Activated CD4-positive, CD25-positive, alpha-beta regulatory T cell treated with anti-CD3 and anti-CD28 coated beads, Interleukin-2, amount 50 U/mL, for 72 hours (primary cell): Measurements from ENCODE around the gene PTPRZ1.

ENCODE experiments used
- DNase-seq: peaks from one replicate; pipeline ENCODE4 v3.0.0; 2021

PTPRZ1 gene

DNA sequence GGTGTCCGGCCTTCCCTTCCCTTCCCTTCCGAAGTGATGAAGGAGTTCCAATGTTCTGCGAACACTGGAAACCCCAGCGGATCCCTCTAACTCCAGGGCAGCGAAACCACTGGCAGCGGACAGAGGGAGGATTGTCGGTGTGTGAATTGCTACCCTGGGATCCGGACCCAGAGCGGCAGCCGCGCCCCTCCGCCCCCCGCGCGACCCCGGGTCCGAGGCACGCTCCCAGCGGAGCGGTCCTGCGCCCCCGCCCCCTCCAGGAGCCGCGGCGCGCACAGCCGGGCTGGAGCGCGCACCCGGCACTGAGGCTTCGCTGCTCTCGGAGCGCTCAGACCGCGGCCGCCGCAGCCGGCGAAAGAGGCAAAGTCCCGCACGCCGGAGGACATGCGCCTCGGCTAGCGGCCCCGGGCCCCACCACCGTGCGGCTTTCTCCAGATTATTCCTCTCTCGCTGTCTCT is at the start of gene PTPRZ1:
PTPRZ1 (plus strand) TSS at position 331 of the 458 bp plus-strand sequence. CDS start 339 bp downstream, outside the sequence.
- no peak for DNase-seq

DNA sequence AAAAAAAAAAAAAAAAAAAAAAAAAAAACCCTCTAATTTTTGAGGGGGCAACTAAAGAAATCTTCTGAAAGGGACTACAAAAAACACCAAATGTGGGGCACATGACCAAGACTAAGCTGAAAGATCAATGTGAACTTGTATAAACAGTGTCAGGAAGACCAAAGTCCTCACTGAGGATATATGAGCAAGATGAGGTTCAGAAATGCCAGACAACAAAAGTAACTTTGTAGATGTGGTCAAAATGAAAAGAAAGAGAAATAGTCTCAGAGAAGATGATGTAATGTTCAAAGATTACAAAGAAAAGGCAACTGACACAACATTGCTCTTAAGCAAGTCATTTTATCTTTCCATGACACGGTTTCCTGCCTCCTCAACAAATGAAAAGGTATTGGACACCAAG is 48.7 kb upstream of the PTPRZ1 start:
- no peak for DNase-seq

DNA sequence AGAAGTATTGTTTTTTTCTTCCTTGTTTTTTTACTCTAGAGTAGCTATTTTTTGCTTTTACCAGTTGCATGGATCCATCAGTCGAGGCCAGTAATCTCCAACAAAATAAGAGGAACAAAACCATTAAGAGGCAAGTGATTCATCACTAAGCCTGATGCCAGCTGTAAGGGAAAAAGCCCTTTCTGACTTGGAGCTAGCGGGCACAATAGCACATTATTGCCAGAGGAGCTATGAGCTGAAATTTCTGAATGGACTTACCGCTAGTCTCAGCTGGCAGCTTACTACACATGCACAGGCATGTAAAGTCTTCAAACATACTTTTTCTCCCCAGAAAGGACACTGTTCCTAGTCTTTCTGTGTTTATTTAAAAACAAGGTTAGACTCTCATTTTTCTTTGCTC is 41.6 kb upstream of the PTPRZ1 start:
- DNase-seq: no peak

DNA sequence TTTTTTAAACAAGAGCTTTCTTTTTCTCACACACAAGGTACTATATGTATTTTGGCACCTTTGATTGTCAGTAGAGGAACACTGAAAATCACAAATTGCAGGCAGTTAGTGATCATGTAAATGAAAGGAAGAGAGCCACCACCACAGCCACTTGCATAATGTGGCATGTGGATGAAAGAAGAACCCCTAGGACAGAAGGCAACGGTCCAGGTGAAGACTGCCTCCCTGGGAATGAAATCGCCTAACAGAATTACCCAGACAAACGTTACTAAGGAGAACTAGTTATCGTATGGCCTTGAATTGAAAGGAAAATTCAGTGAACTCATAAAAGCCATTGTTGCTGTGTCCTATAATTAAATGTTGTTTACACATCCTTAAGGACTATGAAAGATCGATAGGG is 41.2 kb upstream of the PTPRZ1 start:
- no peak for DNase-seq

DNA sequence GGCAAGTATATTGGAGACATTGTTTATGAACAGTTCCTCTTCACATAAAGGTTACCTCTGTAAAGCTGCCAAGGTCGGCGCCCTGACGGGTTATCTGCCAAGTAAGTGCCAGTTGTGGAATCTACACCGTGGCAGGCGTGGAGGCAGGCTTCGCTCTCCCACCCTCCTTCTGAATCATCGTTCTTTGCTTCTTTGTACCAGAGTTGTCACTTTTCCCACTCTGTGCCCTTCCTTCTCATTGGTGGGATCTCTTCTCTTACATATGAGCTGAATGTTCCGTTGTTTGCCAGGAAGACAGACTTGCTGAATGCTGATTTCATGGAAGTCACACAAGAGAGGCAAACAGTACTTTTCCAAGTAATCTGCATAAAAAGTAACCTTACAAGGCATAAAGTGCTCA is 40.6 kb upstream of the PTPRZ1 start:
- no peak for DNase-seq

DNA sequence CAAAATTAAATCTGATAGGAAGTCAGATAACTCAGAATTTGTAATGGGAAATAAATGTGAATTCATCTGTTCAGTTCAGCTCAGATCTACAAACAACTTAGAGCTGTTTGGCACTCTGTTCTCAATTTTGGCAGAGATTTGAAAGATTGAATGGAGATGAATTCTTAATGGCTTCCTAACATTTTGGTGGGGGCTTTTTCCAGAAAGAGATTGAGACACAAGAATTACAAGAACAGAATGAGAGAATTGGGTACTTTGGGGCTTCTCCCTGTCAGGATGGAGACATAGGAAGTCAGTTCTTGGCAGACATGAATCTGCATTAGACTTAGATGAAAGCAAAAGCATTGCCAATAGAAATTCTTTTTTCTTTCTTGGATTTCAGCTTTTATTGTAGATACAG is 39.0 kb upstream of the PTPRZ1 start:
- no peak for DNase-seq

DNA sequence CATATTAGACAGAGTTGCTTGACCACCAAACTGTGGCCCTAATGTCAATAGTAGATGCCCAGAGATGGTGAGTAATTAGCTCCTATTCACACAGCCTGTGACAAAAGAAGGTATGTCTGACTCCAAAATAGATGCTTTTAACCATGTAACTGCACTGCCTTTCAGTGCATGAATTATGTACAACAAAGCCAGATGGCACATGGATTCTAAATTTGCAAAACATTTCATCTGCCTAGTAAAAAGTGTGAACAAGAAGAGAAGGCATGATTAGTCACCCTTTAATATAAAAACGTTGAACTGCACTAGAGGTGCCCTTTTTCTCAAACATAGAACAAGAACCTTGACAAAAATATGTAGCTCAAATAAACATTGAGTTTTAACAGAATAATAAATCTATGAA is 35.5 kb upstream of the PTPRZ1 start:
- DNase-seq: no peak

DNA sequence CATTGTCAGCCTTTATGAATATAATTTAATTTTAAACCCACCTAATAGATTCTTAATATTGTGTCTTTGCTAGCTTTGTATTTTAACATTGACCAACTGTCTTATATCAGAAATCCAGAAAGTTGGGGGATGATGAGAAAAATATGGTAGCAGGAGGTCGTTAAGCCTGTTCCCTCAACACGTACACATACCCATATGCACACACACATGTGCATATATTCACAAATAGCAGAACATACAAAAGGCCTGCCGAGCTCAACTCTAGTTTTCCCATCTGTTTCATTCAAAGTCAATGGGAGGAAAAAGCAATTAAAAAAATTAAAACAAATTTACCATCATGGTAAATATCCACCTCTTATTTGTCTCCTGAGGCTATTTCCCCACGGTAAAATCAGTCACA is 25.9 kb upstream of the PTPRZ1 start:
- no peak for DNase-seq

DNA sequence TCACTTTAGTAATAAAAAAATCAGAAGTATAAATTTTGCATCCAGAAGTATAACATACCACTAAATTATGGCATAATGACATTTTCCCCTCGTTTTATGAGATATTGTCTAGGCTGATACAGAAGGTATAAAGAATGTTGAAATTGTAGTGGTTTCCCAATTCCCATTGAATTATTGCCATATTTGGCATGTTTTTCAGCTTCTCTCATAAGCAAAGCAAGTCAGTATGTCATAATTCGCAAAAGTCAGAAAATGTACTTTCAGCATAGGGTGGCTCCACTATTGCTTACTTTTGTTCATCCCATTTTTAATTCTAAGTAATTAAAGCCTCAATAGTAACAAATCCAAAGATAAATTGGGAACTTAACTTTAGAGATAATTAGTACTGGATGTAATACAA is 19.7 kb upstream of the PTPRZ1 start:
- no peak for DNase-seq

DNA sequence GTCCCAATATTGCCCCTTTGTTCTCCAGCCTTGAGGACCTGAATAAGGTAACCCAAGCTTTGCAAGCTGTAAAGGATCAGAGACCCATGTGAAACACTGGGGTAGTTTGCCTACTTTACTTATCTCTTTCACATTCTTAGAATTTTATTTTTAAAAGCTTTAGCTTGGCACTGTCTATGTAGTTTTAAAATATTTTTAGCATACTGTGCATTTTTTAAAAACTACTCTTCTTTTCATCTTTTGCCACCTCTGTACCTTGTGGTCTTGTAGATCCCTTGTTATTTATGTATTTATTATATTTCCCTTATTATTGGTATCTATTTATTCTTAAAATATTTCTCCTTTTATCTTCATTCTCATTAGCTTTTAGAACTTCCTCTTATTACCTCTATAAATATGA is 12.0 kb upstream of the PTPRZ1 start:
- DNase-seq: no peak

DNA sequence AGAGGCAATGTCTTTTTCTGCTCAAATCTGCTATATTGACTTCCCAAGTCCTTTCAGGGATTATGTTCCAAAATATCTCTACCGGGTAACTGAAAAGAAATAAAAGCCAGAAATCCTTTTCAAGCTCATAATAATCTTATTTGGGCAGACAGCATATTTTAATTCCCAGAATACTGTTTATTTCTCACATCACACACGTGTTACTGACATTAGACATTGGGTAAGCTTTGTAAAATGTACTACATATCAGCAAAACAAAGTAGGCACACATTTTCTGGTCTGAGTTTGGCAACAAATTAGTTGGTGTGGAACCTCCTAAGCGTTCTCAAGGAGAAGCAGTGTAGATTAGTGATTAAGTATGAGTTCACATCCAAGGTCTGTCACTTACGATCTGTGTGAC is 10.4 kb upstream of the PTPRZ1 start:
- no peak for DNase-seq

DNA sequence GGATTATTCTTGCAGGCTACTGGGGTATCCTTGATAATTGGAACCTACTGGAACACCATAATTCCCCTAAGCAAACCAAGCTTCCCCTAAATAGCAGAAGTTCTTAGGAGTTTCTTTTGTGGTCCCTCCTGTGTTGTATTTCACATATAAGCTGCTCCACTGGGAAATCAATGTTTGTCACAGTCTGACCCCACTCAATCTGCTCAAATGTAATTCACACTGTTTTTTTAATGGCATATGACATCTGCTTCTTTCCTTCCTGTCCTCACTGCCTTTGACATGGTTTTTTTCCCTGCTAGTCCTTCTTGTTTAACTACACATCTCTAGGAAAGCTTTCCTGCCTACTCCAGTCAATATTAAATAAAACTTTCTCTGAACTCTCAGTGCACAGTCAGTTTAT is 1.8 kb upstream of the PTPRZ1 start:
- no peak for DNase-seq

DNA sequence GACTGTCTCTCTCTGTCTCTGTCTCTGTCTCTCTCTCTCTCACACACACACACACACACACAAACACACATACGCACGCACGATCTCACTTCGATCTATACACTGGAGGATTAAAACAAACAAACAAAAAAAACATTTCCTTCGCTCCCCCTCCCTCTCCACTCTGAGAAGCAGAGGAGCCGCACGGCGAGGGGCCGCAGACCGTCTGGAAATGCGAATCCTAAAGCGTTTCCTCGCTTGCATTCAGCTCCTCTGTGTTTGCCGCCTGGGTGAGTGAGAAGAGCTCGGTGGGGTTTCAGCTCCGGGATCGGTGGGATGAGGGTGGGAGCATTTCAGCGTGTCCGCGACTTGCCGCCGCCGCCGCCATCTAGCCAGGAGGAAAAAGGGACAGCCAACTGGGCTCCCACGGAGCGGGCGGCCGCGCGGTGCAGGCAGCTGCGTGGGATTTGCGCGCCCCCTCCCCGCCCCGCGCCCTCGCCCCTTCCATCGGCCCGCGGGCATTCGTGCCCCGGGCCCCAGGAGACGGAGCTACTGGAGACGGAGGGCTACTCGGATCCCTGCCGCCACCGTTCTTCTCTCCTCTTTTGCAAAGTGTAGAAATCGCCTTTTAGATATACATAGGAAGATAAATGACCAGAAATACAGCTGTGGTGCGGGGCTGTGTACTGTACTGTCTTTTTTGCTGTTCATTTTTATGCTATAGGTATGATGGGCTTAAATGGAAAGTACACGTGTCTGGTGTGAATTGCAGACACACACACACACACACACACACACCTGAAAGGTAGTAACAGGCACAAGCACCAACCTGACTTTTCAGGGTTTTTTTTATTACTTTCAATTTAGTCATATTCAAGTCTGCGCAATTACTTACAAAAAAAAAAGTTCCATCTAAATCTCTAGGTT is 581 bp downstream of the PTPRZ1 start:
- DNase-seq: no peak

DNA sequence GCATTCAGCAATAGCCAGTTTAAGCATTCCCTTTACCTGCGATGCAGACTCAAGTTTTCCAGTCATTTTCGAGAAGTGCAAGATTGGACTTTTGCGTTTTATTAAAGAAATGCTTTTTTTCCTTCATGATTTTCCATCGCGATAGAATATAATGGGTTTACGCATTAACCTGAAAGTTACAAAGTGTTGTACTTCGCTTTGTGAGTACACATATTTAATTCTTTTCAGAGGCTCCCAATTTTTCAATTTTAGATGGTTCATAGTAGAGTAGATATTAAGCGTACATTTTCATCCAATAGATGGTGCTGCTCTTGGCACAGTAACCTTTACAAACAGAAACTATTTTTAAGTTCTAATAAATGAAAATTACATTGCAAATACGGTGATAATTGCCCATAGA is 1.3 kb downstream of the PTPRZ1 start:
- no peak for DNase-seq

DNA sequence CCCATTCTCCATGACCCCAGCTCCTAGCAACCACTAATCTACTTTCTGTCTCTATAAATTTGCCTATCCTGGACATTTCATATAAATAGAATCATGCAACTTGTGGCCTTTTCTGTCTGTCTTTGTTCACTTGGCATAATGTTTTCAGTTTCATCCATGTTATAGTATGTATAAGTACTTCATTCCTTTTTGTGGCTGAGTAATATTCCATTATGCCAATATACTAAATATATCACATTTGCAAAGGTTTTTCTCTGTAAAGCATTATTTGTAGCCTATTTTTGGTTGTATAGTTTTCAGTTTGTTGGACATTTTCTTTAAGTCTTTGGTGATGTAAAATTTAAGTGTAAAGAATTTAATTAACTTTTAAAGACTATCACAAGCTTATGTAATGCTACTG is 2.2 kb downstream of the PTPRZ1 start:
- DNase-seq: no peak

DNA sequence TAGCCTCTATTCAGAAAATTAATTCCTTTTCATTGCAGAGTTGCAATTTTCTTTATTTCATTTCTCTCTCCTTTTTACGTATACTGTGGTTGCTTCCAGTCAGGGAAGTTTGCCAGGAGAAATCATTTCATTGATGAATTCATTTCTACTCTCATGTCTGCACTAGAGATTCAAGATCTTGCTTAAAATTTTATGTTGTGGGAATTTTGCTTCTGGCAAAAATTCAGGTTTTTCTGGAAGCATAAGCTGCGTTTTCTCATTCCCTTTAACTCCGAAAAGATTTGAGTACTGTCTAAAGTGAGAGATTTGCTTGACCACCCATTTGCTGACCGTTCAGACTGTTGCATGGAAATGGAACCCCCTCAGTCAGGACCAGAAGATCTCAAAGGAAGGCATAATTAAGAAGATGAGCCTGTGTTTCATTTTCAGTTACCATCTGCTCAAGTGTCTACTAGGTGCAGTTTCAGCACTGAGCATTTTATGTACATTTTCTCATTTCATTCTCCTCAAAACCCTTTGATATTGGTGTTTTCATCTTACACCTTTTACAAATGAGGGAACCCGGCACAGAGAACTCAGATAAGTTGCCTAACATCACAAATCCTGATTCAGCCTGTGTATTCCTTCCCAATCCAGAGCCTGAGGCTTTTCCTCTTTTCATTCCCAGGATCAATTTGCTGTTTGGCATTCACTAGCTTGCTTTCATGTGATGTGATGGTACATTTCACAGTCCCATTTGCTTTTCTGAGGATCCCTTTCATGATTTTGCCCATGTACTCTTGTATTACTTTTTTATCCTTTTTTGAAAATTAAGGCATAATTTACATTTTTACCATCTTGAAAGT is 3.9 kb downstream of the PTPRZ1 start:
- no peak for DNase-seq

DNA sequence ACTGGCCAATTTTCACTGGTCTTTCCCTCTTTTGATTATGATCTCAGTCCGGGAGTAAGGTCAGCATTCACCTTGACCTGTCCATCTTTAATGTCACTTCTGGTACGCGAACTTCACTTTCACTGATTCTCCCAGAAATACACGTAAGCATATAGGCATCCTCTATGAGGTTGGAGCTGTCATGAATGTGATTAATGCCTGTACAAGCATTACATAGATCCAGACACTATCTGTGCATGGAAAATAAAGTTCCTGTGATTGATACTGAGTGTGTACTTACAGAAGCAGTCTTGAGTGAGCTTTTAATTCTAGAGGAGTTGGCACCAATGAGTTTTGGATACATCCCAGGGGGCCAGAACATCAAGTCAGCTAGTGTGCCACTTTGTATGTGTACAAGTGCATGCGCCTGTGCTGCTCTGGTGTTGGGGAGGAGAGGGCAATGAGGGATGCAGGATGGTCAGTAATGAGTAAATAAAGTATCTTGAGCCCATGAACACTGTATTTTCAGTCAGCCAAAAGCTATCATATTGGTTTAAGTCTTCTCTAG is 6.0 kb downstream of the PTPRZ1 start:
- no peak for DNase-seq

DNA sequence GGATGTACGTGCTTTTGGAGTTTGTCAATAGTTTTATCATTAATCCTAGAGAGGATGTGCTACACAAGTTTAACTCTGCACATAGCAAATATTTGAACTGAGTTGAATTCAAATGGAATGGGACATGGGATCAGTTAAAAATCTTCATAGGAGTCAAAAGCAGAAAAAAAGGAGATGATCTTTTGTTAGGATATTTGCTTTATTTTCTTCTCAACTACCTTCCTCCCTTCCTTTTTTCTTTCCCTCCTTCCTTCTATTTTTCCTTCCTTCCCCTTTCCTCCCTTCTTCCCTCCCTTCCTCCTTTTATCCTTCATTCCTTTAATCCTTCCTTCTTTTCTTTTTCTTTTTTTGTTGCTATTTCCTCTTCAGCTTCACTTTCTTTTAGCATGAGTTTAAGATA is 6.6 kb downstream of the PTPRZ1 start:
- DNase-seq: no peak

DNA sequence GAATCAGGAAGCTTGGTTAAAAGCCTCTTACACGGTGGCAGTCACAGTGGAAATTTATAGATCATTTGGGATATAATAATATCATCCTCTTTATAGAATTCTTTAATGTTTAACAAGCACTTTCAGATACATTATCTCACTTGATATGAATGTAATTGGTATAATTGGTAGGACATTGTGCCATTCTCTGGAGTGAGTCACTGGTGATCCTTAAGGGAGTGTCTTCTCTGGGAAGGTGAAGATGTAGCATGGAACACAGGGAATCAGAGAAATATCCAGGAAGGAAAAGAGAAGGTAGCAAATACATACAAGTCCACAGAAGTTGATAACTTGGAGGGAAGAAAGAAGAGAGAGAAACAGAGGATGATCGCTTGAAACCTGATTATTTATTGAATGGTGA is 9.8 kb downstream of the PTPRZ1 start:
- no peak for DNase-seq

DNA sequence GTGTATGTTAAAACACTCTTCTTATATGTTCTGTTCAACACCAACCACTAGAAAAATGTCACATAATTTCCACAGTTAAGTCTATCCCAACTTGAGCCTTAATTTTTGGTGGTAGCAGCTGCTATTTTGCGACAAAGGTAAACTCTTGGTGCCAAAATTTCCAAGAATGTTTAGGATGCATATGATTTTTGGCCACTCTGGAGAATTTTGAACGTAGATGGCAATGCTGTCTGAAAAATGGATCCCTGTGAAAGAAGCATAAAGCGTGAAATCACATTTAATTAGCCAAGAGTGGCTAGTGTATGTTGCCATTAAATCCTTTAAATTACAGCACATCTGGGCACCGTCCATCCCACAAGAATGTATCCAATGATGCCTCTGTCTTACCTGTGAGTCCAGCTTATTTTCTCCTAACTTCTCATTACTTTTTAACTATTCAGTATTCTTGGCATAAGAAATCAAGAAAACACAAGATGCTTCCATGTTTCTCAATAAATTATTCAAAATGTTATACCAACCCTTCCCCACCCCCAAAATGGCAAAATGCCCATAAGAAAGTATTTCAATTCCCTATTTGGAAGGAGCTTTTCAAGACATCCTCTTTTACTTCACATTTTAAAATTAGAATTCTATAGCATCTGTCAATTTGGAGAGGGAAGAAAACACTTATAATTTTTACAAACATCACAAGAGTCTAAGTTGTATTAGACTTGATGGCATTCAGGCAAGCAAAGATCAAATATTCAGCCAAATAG is 12.4 kb downstream of the PTPRZ1 start:
- no peak for DNase-seq

DNA sequence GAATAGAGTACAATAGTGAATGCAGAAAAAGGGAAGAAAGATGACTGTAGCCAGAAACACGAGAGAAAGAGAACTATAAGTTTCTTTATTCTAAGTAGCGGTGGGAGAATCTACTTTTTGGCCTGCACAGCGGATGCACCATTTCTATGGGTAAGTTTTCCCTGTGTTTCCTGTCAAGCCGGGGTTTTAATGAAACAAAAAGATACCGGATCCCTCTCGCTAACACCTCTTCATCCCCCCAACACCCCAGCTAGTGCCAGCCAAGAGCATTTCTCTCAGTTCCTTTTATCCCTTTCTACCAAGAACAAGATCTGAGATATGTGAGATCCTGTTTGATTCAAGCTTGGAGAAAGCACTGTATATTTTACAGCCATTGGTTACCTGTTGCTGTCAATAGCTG is 14.7 kb downstream of the PTPRZ1 start:
- DNase-seq: no peak

DNA sequence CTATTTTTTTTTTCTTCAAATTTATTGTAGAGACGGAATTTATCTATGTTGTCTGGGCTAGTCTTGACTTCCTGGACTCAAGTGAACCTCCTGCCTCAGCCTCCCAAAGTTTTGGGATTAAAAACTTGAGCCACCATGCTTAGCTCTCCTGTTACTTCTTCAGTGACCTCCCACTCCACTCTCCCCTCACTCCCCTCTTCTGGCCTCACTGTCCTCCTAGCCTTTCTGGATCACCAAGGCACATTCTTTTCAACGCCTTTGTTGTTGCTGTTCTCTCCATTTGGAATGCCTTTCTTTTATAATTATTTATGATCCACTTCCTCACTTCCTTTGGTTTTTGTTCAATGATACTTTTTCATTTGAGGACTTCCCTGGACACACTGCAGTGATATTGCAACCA is 17.9 kb downstream of the PTPRZ1 start:
- DNase-seq: no peak

DNA sequence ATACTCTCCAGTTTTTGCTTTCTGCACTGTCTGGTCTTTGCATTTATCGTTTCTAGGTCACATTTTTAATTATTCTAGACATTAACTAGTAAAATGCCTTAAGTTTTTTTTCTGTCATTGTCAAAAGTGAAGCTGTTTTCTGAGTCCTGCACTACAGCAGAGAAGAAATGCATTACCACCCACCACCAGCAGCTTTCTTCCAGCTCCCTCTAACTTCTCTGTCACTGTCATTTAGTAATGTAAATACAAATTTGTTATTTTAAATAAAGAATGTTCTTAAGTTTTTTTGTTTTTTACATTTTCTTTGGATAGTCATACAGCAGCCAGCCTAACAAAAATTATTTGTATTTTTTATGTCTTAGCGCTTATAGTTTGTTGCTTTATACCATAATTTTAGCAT is 18.8 kb downstream of the PTPRZ1 start:
- DNase-seq: no peak
